Osteocyte (in vitro differentiated cells): ENCODE measurements around the gene SWT1. TPM values are rescaled to one million over a fixed set of nuclear protein-coding genes. Genes with fewer than 3 reads are reported as not detected.
"Not testable (repeated sequence)": the region's sequence is repeated elsewhere in the genome, so short reads cannot be mapped to it uniquely, and the experiment has no call there.

Experiments used
- DNase-seq: peaks from one replicate; pipeline ENCODE4 v3.0.0; 2021; ENCODE audit warnings: mixed read lengths; ENCODE audit not compliant: unreplicated experiment; ENCODE audit errors: extremely low spot score
- H3K27ac Mint-ChIP-seq: one replicate; pipeline ENCODE4 v1.8.0; 2021; ENCODE audit warnings: mild to moderate bottlenecking, mixed read lengths; ENCODE audit not compliant: unreplicated experiment
- H3K27me3 Mint-ChIP-seq: one replicate; pipeline ENCODE4 v1.8.0; 2021; ENCODE audit warnings: mixed read lengths; ENCODE audit not compliant: unreplicated experiment
- H3K36me3 Mint-ChIP-seq: one replicate; pipeline ENCODE4 v1.8.0; 2021; ENCODE audit warnings: mixed read lengths; ENCODE audit not compliant: unreplicated experiment
- H3K4me1 Mint-ChIP-seq: one replicate; pipeline ENCODE4 v1.8.0; 2021; ENCODE audit warnings: mixed read lengths; ENCODE audit not compliant: unreplicated experiment
- H3K4me3 Mint-ChIP-seq: one replicate; pipeline ENCODE4 v1.8.0; 2021; ENCODE audit warnings: mild to moderate bottlenecking, moderate library complexity, mixed read lengths; ENCODE audit not compliant: unreplicated experiment
- H3K9me3 Mint-ChIP-seq: one replicate; pipeline ENCODE4 v1.8.0; 2021; ENCODE audit warnings: mixed read lengths; ENCODE audit not compliant: unreplicated experiment
- total RNA-seq: library from RNA; stranded (reverse); gene quantifications from 2 replicates; pipeline ENCODE4 v1.2.1, GENCODE V29; 2021
- TF ChIP-seq, protein P1 (sequence below): fragments of 200-600 bp; sonication (generic); IDR thresholded peaks from 2 replicates; pipeline ENCODE4 v1.5.0; 2021; ENCODE audit warnings: antibody characterized with exemption, mild to moderate bottlenecking, moderate library complexity

Gene SWT1
- total RNA-seq, 1 donor from 2014 or later = 7.6 TPM

DNA sequence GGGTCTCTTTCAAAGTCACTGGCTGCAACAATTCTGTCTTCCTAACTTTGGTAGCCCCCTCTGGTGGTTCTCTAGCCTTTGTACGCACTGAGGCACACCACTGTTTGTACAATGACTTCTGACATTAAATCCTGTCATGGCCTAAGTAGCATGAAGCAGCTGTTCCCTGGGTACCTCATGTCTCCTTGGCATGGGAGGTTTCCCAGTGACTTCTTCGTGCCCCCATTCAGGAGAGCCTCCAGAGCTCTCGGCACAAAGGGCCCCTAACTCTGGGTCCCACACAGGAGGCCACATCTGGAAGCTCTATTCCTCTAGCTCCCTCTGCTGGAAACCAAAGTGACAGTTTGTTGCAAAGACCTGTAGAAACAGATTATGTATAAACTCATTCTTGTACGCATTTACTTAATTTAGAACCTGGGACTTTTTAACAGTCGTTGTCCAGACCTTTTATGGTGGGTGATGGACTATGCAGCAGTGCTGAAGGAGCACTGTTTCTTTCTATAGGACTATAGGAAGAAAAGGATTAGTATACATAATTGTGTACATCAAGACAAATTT is 13.4 kb downstream of the SWT1 start:
- no peak for DNase-seq
- Mint-ChIP-seq H3K27ac (no peak overlapping the region), H3K4me1 (no peaks in the 10 kb centered on the region)

DNA sequence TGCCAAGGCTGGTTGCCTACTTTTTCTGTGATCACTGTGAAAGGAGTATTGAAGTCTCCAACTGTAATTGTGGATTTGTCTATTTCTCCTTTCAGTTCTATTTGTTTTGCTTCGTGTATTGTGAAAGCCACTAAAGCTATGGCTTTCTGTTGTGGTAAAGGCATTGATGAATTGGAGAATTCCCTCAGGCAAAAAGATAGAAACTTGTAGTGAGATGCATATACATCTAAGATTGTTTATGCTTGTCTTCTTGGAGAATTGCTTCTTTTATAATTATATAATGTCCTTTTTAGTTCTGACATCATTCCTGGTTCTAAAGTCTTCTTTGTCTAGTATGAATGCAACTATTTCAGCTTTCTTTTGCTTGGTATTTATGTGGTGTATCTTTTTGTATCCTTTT is 36.8 kb downstream of the SWT1 start:
- H3K4me1 Mint-ChIP-seq = no peaks in the 10 kb centered on the region
- H3K27me3 Mint-ChIP-seq = no peaks in the 10 kb centered on the region
- peaks cover 15% of the 10 kb centered on the region for H3K9me3 Mint-ChIP-seq
- H3K36me3 Mint-ChIP-seq = peaks cover 54% of the 10 kb centered on the region
- no peak overlapping the region for H3K27ac Mint-ChIP-seq
- no peak overlapping the region for H3K4me3 Mint-ChIP-seq
- TF ChIP-seq, protein P1, sequence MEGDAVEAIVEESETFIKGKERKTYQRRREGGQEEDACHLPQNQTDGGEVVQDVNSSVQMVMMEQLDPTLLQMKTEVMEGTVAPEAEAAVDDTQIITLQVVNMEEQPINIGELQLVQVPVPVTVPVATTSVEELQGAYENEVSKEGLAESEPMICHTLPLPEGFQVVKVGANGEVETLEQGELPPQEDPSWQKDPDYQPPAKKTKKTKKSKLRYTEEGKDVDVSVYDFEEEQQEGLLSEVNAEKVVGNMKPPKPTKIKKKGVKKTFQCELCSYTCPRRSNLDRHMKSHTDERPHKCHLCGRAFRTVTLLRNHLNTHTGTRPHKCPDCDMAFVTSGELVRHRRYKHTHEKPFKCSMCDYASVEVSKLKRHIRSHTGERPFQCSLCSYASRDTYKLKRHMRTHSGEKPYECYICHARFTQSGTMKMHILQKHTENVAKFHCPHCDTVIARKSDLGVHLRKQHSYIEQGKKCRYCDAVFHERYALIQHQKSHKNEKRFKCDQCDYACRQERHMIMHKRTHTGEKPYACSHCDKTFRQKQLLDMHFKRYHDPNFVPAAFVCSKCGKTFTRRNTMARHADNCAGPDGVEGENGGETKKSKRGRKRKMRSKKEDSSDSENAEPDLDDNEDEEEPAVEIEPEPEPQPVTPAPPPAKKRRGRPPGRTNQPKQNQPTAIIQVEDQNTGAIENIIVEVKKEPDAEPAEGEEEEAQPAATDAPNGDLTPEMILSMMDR = no peak
- no peak for DNase-seq

More for the DNA sequence above, 13.4 kb downstream of the SWT1 start:
- no peaks in the 10 kb centered on the region for H3K27me3 Mint-ChIP-seq
- H3K4me3 Mint-ChIP-seq = no peak overlapping the region
- H3K36me3 Mint-ChIP-seq = peaks cover 38% of the 10 kb centered on the region
- H3K9me3 Mint-ChIP-seq = no peaks in the 10 kb centered on the region
- TF ChIP-seq, protein P1 = peak; percentile 79

DNA sequence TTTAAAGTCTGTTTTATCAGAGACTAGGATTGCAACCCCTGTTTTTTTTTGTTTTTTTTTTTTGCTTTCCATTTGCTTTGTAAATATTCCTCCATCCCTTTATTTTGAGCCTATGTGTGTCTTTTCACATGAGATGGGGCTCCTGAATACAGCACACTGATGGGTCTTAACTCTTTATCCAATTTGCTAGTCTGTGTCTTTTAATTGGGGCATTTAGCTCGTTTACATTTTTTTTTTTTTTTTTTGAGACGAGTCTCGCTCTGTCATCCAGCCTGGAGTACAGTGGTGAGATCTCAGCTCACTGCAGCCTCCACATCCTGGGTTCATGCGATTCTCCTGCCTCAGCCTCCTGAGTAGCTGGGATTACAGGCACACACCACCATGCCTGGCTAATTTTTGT is 41.7 kb downstream of the SWT1 start:
- not testable (repeated sequence) for H3K4me3 Mint-ChIP-seq, H3K4me1 Mint-ChIP-seq, H3K27ac Mint-ChIP-seq, DNase-seq, H3K27me3 Mint-ChIP-seq
- peaks cover 49% of the 10 kb centered on the region for H3K36me3 Mint-ChIP-seq
- peaks cover 20% of the 10 kb centered on the region for H3K9me3 Mint-ChIP-seq

DNA sequence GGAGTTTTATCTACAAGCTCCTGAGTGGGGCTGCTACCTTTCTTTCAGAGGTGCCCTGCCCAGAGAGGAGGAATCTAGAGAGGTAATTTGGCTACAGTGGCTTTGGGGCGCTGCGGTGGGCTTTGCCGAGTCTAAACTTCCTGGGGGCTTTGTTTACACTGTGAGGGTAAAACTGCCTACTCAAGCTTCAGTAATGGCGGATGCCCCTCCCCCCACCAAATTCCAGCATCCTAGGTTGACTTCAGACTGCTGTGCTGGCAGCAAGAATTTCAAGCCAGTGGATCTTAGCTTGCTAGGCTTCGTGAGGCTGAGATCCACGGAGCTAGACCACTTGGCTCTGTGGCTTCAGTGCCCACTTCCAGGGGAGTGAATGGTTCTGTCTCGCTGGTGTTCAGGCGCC is 43.9 kb downstream of the SWT1 start:
- DNase-seq = no peak
- H3K27me3 Mint-ChIP-seq = no peaks in the 10 kb centered on the region
- peaks cover 20% of the 10 kb centered on the region for H3K9me3 Mint-ChIP-seq
- TF ChIP-seq, protein P1 = no peak
- H3K36me3 Mint-ChIP-seq = peaks cover 44% of the 10 kb centered on the region
- H3K4me3 Mint-ChIP-seq = no peak overlapping the region
- no peak overlapping the region for H3K27ac Mint-ChIP-seq
- H3K4me1 Mint-ChIP-seq = peaks cover 8% of the 10 kb centered on the region

DNA sequence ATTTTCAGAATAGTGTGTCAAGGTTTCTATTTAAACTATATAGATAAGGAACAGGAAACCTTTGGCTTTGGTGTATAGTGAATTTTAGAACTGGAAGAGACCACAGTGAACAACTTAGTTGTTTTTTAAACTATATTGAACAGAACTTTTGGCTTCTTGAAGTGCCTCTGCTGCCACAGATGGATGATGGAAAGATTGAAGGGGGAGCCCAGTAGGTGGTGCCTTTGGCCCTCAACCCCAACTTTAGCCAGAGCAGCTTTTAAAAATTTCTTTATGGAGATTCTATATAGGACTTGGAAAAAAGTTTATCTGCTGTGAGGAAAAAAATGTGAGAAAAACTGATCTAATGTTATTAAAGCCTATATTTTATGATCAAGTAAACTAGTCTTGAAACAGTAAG is 50.2 kb downstream of the SWT1 start:
- Mint-ChIP-seq H3K9me3 (peaks cover 16% of the 10 kb centered on the region), H3K4me1 (peaks cover 8% of the 10 kb centered on the region), H3K27me3 (no peaks in the 10 kb centered on the region), H3K36me3 (peaks cover 27% of the 10 kb centered on the region), H3K4me3 (no peak overlapping the region), H3K27ac (no peak overlapping the region)
- DNase-seq = no peak
- TF ChIP-seq, protein P1 = no peak
